ENCODE data around the gene KLHDC1.

- peak in 1 of 5 experiments; percentile 19 for TF ChIP-seq CTCF (IDR thresholded peaks at IDR 0.05)
- no peak for TF ChIP-seq POLR2A (IDR thresholded peaks at IDR 0.05)
- peak in 1 of 2 donors; percentile 62 for TF ChIP-seq EP300 (IDR thresholded peaks at IDR 0.05)
Measured at GRCh38 chr14:49687942-49688700, 4.8 kb upstream of the KLHDC1 start, which contains the start of gene POLE2.

All from tibial nerve (tissue), 4 donors.